GM12878 (cell line): Measurements from ENCODE around the gene TNS4. TPM values are rescaled to one million over a fixed set of nuclear protein-coding genes. Genes with fewer than 3 reads are reported as not detected.

ENCODE experiments used
- ATAC-seq: fragments of 200-7000 bp; cut with Tn5 transposase; 3 replicates; pipeline ENCODE4 v1.9.1; 2020; ENCODE audit warnings: mild to moderate bottlenecking, moderate library complexity
- BruUV-seq: library from RNA; stranded (reverse); fragments of 400-500 nt; replicated peaks from 2 replicates; lab custom pipeline; 2021; lab: Mats Ljungman, UMichigan
- CTCF ChIA-PET: fragments of 300-600 bp; sonication (Branson Sonifier 250); formaldehyde crosslinking; extraction: SDS; loops from one replicate; lab custom pipeline; 2021; ENCODE audit warnings: inconsistent platforms; lab: Yijun Ruan, JAX
- POLR2A ChIA-PET: fragments of 350-600 bp; formaldehyde crosslinking; extraction: SDS; loops from one replicate; lab custom pipeline; 2021; ENCODE audit warnings: inconsistent platforms; lab: Charles Lee
- RAD21 ChIA-PET: fragments of 300-600 bp; sonication (Branson Sonifier 250); formaldehyde crosslinking; loops from one replicate; lab custom pipeline; 2023; ENCODE audit warnings: antibody characterized with exemption; ENCODE audit not compliant: unreplicated experiment; lab: Charles Lee
- SMC1A ChIA-PET: fragments of 300-600 bp; sonication (Branson Sonifier 250); formaldehyde crosslinking; loops from one replicate; lab custom pipeline; 2023; ENCODE audit not compliant: unreplicated experiment, uncharacterized antibody; lab: Charles Lee
- DNase-seq: peaks from one replicate; pipeline ENCODE4 v3.0.0-alpha.2; 2011; ENCODE audit warnings: low read depth, low spot score
- FAIRE-seq: peaks from 3 replicates; lab custom pipeline; 2011; peaks lifted over from hg19 to GRCh38; lab: Jason Lieb, UNC
- H2AFZ ChIP-seq: 2 replicates; pipeline ENCODE4 v1.6.0; 2011; ENCODE audit warnings: low read depth, low read length, control low read depth; ENCODE audit not compliant: control insufficient read depth
- H3K27ac ChIP-seq: 2 replicates; pipeline ENCODE4 v1.5.1; 2011; ENCODE audit warnings: control low read depth; ENCODE audit not compliant: control insufficient read depth, insufficient read depth
- H3K27me3 ChIP-seq, 2 experiments: replicated peaks in 1 of 2; 2 replicates each; pipeline versions ENCODE4 v1.6.0 to v1.6.1; 2011; ENCODE audit warnings: low read length in 1 of 2; ENCODE audit not compliant: control insufficient read depth in 2 of 2, insufficient read depth in 2 of 2
- H3K36me3 ChIP-seq, 2 experiments: 2 replicates each; pipeline ENCODE4 v1.5.1; 2011; ENCODE audit warnings: low read length in 1 of 2; ENCODE audit not compliant: control insufficient read depth in 2 of 2, insufficient read depth in 2 of 2
- H3K4me1 ChIP-seq: 2 replicates; pipeline ENCODE4 v1.6.1; 2011; ENCODE audit warnings: mild to moderate bottlenecking, low read length, moderate library complexity, mixed read lengths; ENCODE audit not compliant: control insufficient read depth, insufficient read depth
- H3K4me2 ChIP-seq: 2 replicates; pipeline ENCODE4 v1.6.0; 2011; ENCODE audit warnings: control low read depth; ENCODE audit not compliant: control insufficient read depth, insufficient read depth
- H3K4me3 ChIP-seq: fragments of 200-600 bp; sonication (generic); 2 replicates; pipeline ENCODE4 v1.5.1; 2016
- H3K79me2 ChIP-seq: 2 replicates; pipeline ENCODE4 v1.6.0; 2011; ENCODE audit warnings: low read length; ENCODE audit not compliant: control insufficient read depth, insufficient read depth
- H3K9ac ChIP-seq: 2 replicates; pipeline ENCODE4 v1.8.0; 2011; ENCODE audit warnings: low read length, control low read depth, mixed read lengths; ENCODE audit not compliant: control insufficient read depth, insufficient read depth
- H3K9me3 ChIP-seq: replicated peaks from 3 replicates; pipeline ENCODE4 v1.5.1; 2011; ENCODE audit warnings: mild to moderate bottlenecking, low read length; ENCODE audit not compliant: control insufficient read depth, insufficient read depth
- H4K20me1 ChIP-seq: 2 replicates; pipeline ENCODE4 v1.6.0; 2011; ENCODE audit not compliant: control insufficient read depth, insufficient read depth
- ASH2L ChIP-seq: fragments of 300-600, 200-600 bp; sonication (generic); IDR thresholded peaks from 2 replicates; pipeline ENCODE4 v1.6.1; 2017; ENCODE audit warnings: low read depth, mild to moderate bottlenecking, borderline replicate concordance
- EZH2 ChIP-seq: IDR thresholded peaks from 2 replicates; pipeline ENCODE4 v1.6.1; 2012; ENCODE audit warnings: low read depth, mild to moderate bottlenecking, control low read depth, inconsistent platforms, low read length, borderline replicate concordance; ENCODE audit not compliant: control insufficient read depth
- MAX ChIP-seq: IDR thresholded peaks from 2 replicates; pipeline ENCODE4 v1.6.1; 2012; ENCODE audit warnings: low read depth, low read length, improper control_type of control experiment
- WGBS: methylation state at CpG from one replicate; pipeline ENCODE4 v1.1.6; 2016; ENCODE audit warnings: low lambda C conversion rate; ENCODE audit not compliant: insufficient replicate concordance, insufficient coverage; ENCODE audit errors: missing lambda C conversion rate; 5-methylcytosine and 5-hydroxymethylcytosine counted together
- in situ Hi-C: fragments of 300-500 bp; cut with MboI; formaldehyde crosslinking; loops from 9 replicates; pipeline ENCODE4 v1.14.3; 2018; ENCODE audit warnings: mixed read lengths
- intact Hi-C: fragments of 100-400 bp; cut with micrococcal nuclease; formaldehyde crosslinking; loops from one replicate; pipeline ENCODE4 v1.14.2; 2022; ENCODE audit not compliant: unreplicated experiment
- polyA plus RNA-seq, 11 experiments: library from polyadenylated mRNA; depleted of rRNA in 4 of 11; unstranded in 6 of 11; stranded (reverse) in 5 of 11; fragments of >200 nt; fragmentation: Nextera tagmentation in 4 of 11; fragmentation: Illumina TruSeq in 1 of 11; extraction: Ambion mirVana in 4 of 11; extraction: Trizol in 1 of 11; gene quantifications; 1 replicate in 1 of 11; 2 replicates in 10 of 11; pipeline versions ENCODE4 v1.2.1 to v1.2.3, GENCODE V29; 2011 to 2016; ENCODE audit warnings: inconsistent platforms in 2 of 11, missing spikeins in 2 of 11, low read depth in 1 of 11
- total RNA-seq, 4 experiments: library from RNA; depleted of rRNA in 3 of 4; stranded (reverse); fragments of >200 nt in 3 of 4; fragmentation: Illumina TruSeq in 1 of 4; extraction: Trizol in 1 of 4; gene quantifications; 2 replicates each; pipeline versions ENCODE4 v1.2.1 to v1.2.3, GENCODE V29; 2013 to 2021
- TF ChIP-seq, protein P1 (sequence below): IDR thresholded peaks from 2 replicates; pipeline ENCODE4 v1.6.1; 2012; ENCODE audit warnings: improper control_type of control experiment, low read depth, low read length; ENCODE audit not compliant: insufficient replicate concordance
- TF ChIP-seq, protein P2 (sequence below): fragments of 450-650 bp; IDR thresholded peaks from 2 replicates; pipeline ENCODE4 v1.6.1; 2014; ENCODE audit warnings: mild to moderate bottlenecking

Gene TNS4
- total and polyA plus RNA-seq, 10 of the 15 experiments (the other 5 are each of a cell fraction or from before 2014, with no cell fraction given) = 0.10 to 0.90 (median 0.68) TPM; not detected in 2

DNA sequence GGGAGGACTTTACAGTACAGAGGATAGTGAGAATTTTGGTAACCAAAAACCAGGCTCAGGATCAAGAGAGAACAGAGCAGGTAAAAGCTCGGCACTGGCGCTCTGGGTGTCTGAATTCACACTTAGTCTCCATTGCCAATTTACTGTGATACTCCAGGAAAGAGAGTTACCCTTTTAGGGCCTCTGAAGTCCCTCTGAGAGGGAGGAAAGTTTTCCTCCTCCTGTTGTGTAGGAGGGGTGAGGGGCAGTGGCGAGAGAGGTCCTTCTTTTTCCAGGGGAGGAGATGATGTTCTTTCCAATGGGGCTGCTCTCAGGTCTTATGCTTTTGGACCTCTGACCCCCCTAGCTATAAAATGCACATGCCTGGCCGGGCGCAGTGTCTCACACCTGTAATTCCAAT is 5.4 kb upstream of the TNS4 start (continued):
- TF ChIP-seq, protein P1, sequence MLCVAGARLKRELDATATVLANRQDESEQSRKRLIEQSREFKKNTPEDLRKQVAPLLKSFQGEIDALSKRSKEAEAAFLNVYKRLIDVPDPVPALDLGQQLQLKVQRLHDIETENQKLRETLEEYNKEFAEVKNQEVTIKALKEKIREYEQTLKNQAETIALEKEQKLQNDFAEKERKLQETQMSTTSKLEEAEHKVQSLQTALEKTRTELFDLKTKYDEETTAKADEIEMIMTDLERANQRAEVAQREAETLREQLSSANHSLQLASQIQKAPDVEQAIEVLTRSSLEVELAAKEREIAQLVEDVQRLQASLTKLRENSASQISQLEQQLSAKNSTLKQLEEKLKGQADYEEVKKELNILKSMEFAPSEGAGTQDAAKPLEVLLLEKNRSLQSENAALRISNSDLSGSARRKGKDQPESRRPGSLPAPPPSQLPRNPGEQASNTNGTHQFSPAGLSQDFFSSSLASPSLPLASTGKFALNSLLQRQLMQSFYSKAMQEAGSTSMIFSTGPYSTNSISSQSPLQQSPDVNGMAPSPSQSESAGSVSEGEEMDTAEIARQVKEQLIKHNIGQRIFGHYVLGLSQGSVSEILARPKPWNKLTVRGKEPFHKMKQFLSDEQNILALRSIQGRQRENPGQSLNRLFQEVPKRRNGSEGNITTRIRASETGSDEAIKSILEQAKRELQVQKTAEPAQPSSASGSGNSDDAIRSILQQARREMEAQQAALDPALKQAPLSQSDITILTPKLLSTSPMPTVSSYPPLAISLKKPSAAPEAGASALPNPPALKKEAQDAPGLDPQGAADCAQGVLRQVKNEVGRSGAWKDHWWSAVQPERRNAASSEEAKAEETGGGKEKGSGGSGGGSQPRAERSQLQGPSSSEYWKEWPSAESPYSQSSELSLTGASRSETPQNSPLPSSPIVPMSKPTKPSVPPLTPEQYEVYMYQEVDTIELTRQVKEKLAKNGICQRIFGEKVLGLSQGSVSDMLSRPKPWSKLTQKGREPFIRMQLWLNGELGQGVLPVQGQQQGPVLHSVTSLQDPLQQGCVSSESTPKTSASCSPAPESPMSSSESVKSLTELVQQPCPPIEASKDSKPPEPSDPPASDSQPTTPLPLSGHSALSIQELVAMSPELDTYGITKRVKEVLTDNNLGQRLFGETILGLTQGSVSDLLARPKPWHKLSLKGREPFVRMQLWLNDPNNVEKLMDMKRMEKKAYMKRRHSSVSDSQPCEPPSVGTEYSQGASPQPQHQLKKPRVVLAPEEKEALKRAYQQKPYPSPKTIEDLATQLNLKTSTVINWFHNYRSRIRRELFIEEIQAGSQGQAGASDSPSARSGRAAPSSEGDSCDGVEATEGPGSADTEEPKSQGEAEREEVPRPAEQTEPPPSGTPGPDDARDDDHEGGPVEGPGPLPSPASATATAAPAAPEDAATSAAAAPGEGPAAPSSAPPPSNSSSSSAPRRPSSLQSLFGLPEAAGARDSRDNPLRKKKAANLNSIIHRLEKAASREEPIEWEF = no peak

DNA sequence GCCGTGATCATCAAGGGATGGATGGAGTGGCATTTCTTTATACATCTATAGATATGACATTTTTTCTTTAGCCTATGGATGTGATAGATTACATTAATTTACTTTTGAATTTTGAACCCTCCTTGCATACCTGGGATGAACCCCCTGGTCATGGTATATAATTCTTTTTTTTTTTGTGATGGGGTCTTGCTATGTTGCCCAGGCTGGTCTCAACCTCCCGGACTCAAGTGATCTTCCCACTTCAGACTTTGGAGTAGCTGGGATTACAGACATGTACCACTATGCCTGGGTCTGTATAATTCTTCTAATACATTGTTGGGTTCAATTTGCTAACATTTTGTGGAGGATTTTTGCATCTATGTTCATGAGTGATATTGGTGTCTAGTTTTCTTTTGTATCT is 1.7 kb upstream of the TNS4 start:
- intact Hi-C loops = no loop called here
- Histone ChIP-seq H3K27ac (no peak overlapping the region), H3K27me3 (peaks cover 0 to 5% of the 10 kb centered on the region in 2 experiments; a peak in 3 of 4 replicates), H3K36me3 (no peaks in the 10 kb centered on the region), H3K4me2 (no peak overlapping the region), H3K79me2 (no peaks in the 10 kb centered on the region), H3K9me3 (no peaks in the 10 kb centered on the region), H2AFZ (no peak overlapping the region), H3K4me3 (no peak overlapping the region), H3K4me1 (no peaks in the 10 kb centered on the region), H3K9ac (no peak overlapping the region), H4K20me1 (no peaks in the 10 kb centered on the region)
- ChIA-PET CTCF (interaction anchor here (1.0 kb wide), 1 partner anchor 45 kb away, joined by 3 read pairs; no protein-coding TSS in a partner anchor), SMC1A (interaction anchor here (1.5 kb wide), 1 partner anchor 14 kb away, joined by 3 read pairs; no protein-coding TSS in a partner anchor), POLR2A (no interaction called here), RAD21 (no interaction called here)
- in situ Hi-C loops = no loop called here
- ATAC-seq (no peak), DNase-seq (no peak), FAIRE-seq (no peak)
- no TSS peak for BruUV-seq
- WGBS = 0% methylated on average over 2 of the region's 2 CpGs
- TF ChIP-seq, protein P2, sequence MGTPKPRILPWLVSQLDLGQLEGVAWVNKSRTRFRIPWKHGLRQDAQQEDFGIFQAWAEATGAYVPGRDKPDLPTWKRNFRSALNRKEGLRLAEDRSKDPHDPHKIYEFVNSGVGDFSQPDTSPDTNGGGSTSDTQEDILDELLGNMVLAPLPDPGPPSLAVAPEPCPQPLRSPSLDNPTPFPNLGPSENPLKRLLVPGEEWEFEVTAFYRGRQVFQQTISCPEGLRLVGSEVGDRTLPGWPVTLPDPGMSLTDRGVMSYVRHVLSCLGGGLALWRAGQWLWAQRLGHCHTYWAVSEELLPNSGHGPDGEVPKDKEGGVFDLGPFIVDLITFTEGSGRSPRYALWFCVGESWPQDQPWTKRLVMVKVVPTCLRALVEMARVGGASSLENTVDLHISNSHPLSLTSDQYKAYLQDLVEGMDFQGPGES = no peak
- TF ChIP-seq, protein P1 = no peak
- no peak for TF ChIP-seq EZH2
- TF ChIP-seq ASH2L = no peak
- no peak for TF ChIP-seq MAX
